CD4-positive, alpha-beta T cell treated with Interferon gamma for 1 hour (primary cell): ENCODE measurements around the gene C18orf63.
"Not testable (repeated sequence)": the region's sequence is repeated elsewhere in the genome, so short reads cannot be mapped to it uniquely, and the experiment has no call there.

Experiments
- DNase-seq: peaks from one replicate; pipeline ENCODE4 v3.0.0-alpha.2; 2020

C18orf63 gene

DNA sequence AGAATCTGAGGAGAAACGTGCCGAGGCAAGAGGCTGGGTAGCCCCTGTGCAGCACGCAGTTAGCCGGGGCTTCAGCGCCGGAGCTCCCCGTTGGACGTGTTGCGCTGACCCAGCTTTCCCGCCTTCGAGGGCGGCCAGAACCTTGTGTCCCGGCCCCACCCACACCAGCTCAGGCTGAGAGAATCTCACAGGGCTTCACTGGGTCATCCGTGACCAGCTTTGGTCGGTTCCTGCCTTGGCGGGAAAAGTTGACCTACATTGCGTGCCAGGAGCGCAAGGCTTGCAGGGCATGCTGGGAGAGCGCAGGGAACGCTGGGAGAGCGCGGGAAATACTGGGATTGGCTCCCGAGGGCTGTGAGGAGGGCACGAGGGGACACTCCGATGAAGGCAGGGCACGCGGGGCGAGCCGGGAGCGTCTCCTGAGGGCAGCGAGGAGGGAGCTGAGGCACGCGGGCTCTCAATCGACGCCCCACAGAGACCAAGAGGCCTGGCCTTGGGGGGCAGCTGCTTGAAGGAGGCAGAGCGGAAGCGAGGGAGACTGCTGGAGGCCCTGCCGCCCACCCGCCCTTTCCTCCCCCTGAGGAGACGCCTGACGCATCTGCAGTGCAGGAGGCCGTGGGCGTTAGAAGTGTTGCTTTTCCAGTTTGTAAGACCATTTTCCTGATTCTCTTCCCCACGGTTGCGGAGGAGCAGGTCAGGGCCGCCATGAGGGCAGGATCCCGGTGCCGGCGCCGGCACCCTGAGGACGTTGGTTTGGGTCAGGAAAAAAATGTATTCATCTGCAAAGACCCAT lies at the start of gene C18orf63:
TSS of gene C18orf63 (plus strand) at position 376 of the 793 bp plus-strand sequence. CDS start 2,027 bp downstream, outside the sequence.
- no peak for DNase-seq

GRCh38 chr18:74266161-74266560 lies 49.5 kb upstream of the C18orf63 start:
- no peak for DNase-seq

- DNase-seq = no peak
Measured at GRCh38 chr18:74268175-74268574, 47.5 kb upstream of the C18orf63 start.

GRCh38 chr18:74268933-74269620 lies 46.6 kb upstream of the C18orf63 start:
- DNase-seq = no peak

GRCh38 chr18:74271635-74272034 lies 44.0 kb upstream of the C18orf63 start:
- no peak for DNase-seq

DNA sequence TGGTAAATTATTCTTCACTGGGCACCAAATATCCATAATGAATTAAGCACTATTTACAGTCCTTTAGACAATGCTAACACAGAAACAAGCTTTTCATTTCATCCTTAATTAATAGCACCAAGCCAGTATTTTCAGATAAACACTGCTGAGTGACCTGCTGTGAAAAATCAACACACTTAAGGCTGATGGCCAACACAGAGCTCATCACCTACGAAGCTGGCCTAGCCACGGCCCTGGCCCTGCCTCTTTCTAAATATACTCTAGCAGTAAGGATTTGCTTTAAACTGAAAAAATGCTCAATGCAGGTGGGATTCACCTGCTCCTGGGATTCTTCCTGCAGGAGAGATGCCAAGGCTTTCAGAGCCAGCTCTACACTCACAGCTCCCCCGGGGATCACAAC lies 42.2 kb upstream of the C18orf63 start:
- DNase-seq = no peak

GRCh38 chr18:74274700-74275099 lies 40.9 kb upstream of the C18orf63 start:
- no peak for DNase-seq

- DNase-seq = no peak
Measured at GRCh38 chr18:74275736-74276135, 39.9 kb upstream of the C18orf63 start.

DNA sequence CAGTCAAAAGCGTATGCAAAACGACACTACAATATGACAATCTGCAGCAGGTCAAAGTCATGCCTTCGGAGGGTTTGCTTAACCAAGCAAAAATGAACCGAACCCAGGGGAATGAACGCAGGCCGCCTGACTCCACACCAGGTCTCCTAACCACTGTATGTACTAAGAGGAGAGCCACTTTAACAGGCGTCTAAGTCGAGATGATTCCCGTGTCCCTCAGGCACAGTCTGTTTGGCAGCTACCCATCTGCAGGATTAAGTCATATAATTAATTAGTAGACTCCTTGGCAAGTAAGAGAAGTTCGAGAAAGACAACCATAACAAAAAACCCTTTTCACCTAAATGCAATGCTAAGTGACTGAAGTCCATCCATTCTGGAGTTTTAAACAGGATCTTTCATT lies 39.0 kb upstream of the C18orf63 start:
- no peak for DNase-seq

DNA sequence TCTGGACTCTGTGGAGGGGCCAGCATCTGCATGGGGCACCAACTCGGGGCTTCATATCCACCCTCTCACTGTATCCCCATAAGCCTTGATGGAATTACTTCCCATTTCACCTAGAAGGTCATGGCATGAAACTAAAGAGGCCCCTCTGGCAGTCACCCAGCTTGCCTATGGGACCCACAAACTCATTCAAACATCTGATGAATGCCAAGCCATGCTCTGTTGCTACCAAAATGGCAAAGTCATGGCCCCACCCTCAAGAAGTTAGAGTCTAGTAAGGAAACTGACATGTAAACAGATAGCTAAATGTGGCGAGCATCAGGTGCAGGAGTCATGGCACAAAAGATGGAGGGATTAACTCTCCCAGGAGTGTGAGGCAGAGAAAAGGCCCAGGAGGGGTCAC lies 38.3 kb upstream of the C18orf63 start:
- no peak for DNase-seq

DNA sequence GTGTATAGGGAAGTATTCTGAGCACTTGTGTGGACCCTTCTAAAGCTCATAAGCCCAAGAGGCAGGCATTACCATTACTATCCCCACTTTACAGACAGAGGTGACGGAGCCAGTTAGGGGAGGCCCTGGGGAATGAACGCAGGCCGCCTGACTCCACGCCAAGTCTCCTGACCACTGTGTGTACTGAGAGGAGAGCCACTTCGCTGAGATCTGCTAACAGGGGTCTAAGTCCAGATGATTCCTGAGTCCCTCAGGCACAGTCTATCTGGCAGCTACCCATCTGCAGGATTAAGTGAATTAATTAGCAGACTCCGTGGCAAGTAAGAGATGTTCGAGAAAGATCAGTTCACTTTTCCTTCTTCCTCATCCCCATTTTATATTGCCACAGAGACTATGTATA lies 37.6 kb upstream of the C18orf63 start:
- DNase-seq = no peak

DNA sequence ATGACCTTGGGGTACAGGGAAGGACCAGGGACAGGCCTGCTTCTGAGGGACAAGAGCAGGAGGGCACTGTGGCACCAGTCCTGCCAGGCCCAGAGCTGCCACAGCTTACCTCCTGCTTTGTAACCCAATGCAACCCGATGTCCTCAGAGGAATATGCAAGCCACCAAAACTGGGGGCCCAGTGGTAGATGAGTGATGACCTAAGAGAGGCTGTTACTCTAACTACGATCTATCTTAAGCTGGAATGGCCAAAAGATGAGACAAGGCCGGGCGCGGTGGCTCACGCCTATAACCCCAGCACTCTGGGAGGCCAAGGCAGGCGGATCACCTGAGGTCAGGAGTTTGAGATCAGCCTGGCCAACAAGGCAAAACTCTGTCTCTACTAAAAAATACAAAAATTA lies 36.7 kb upstream of the C18orf63 start:
- no peak for DNase-seq

DNA sequence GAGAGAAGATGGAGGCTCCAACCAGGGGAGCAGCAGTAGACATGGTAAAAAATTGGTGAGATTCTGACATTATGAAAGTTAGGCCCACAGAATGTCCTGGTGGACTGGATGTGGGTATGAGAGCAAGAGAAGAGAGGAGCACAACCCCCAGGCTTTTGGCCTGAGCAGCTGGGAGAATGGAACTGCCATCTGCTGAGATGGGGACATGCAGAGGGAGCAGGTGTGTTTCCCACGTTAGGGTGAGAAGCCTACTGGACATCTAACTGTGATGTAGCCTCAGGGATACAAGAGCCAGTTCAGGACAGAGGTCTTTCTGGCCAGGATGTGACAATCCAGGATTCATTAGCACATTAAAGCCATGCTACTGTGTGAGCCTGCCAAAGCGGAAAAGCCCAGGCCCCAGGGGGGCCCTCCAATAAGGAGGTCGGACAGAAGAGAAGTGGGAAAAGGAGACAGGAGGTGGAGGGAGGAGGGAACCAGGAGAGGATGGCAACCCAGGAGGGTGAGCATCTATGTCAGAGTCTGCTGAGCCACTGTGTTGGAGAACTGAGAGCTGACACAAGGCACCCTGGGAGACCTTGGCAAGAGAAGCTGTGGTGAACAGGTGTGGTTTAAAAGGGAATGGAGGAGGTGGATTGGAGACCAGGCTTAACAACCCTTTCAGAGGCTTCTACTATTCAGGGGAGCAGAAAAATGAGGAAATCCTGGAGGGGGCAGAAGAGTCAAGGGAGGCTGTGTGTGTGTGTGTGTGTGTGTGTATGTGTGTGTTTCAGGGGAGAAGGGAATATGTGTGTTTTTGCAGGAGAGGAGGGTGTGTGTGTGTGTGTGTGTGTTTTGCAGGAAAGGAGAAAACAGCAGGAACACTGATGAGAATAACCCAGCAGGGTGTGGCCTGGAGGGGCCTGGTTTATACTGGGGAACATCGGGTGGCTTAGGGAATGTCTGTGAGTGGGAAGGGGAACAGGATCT lies 34.3 kb upstream of the C18orf63 start:
- DNase-seq = no peak

DNA sequence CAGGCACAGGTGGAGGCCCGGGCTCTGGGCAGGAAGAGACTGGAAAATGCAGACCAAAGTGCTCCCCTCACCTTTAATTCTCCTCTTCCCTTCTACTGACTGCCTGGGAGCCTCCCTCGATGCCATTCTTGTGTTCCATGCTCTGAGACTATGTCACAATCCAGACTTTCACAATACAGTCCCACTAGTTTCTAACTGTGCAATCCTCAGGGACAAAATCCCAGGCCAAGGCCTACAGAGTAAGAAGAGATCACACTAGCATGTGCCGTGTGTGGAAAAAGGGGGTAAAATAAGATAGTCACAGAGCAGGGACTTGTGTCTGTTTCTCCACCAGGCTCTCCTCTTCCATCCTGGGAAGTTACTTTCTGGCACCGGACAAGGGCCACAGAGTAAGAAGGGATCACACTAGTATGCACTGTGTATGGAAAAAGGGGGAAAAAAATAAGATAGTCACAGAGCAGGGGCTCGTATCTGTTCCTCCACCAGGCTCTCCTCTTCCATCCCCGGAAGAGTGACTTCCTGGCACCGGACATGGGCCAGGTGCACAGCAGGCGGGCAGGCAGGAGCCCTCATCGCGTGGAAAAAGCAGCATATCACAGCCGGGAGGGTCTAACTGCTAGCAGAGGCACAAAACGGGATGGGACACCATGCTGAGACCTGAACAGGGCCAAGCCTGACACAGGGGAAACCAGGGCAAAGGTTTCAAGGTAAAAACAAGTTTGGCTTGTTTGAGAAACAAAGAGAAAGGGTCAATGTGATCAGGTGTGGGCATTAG lies 33.5 kb upstream of the C18orf63 start:
- no peak for DNase-seq

GRCh38 chr18:74282755-74283554 lies 32.7 kb upstream of the C18orf63 start:
- DNase-seq = no peak

- DNase-seq = no peak
Measured at GRCh38 chr18:74283646-74284045, 32.0 kb upstream of the C18orf63 start.

DNA sequence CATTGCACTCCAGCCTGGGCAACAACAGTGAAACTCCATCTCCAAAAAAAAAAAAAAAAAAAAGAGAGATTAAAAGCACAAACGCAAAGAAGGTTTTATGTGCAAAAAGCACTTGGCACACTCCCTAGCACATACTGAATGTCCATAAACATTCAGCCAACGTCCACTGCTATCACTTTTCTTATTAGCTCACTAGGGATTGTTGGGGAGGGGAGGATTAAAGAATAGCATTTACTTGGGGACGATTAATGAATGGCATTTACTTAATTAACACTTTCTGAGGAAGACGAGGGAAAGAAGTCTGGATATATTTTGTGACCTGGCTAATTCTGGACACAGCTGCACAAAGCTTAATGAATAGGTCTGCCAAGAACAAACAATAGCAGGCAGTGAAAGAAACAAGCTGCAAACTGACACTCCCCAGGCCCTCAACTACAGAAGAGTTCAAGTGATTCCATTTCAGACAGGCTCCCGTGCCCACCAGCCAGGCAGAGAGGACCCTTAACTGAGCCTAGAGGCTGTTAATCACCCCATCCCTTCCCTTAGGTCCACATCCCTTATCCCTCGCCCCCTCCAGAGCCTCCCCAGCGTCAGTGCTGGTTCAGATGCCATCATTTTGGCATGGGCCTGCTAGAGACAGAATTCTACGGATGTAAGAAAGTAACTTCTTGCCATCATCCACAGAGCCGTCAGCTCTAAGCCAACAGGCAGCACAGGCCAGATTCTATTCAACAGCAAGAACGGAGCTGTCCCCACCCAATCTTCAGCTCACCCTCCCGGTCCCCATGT lies 31.3 kb upstream of the C18orf63 start:
- no peak for DNase-seq

DNA sequence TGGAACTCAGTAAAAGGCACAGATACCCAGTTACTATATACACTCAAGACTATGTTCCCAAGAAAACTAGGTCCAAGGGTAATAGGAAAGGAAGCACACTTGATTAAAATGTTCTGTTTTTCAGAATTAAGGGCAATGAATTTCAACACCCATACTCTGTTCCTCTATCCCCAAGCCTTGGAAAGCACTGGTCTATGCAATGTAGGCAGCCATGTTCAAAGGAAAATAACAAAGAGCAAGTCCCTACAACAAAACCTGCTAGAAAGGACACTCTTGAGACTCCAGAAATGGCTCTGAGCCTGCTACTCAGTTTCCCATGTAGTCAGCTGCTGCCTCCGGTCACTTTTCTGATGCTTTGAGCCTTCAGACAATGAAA lies 30.7 kb upstream of the C18orf63 start:
- DNase-seq = no peak

DNA sequence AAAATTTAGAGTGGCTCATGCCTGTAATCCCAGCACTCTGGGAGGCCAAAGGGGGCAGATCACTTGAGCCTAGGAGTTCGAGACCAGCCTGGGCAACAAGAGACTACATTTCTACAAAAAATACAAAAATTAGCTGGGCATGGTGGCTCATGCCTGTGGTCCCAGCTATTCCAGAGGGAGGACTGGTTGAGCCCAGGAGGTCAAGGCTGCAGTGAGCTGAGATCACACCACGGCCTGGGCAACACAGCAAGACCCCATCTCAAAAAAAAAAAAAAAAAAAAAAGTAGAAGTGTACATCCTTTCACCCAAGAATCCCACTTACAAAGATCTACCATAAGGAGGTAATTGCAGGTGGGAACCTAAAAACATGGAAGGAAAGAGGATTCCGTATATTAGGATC lies 30.1 kb upstream of the C18orf63 start:
- DNase-seq = not testable (repeated sequence)

- DNase-seq = no peak
Measured at GRCh38 chr18:74286106-74286855, 29.4 kb upstream of the C18orf63 start.
